ENCODE results near the gene TAS2R4. TPM values are rescaled to one million over a fixed set of nuclear protein-coding genes. Genes with fewer than 3 reads are reported as not detected.

The TAS2R4 gene
- total and polyA plus RNA-seq, 2 of the 8 experiments (the other 6 are each of a cell fraction or from before 2014, with no cell fraction given) = 0.88 to 1.3 TPM

DNA sequence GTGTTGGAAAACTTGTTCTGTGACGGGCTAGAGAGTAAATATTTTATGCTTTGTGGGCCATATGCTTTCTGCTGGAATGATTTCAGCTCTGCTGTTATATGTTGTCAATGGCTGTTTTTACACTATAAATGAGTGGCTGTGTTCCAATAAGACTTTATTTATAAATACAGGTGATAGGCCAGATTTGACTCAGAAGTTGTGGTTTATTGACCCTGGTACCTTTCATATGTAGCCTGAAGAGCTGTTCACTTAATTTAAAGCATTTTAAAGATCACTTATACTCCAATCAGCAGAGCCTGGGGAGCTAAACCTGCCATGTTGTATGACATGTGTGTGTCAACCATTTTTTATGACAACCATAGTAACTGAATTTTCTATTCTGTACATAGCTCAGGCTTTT is 47.5 kb upstream of the TAS2R4 start (continued):
- TF ChIP-seq, protein P1, sequence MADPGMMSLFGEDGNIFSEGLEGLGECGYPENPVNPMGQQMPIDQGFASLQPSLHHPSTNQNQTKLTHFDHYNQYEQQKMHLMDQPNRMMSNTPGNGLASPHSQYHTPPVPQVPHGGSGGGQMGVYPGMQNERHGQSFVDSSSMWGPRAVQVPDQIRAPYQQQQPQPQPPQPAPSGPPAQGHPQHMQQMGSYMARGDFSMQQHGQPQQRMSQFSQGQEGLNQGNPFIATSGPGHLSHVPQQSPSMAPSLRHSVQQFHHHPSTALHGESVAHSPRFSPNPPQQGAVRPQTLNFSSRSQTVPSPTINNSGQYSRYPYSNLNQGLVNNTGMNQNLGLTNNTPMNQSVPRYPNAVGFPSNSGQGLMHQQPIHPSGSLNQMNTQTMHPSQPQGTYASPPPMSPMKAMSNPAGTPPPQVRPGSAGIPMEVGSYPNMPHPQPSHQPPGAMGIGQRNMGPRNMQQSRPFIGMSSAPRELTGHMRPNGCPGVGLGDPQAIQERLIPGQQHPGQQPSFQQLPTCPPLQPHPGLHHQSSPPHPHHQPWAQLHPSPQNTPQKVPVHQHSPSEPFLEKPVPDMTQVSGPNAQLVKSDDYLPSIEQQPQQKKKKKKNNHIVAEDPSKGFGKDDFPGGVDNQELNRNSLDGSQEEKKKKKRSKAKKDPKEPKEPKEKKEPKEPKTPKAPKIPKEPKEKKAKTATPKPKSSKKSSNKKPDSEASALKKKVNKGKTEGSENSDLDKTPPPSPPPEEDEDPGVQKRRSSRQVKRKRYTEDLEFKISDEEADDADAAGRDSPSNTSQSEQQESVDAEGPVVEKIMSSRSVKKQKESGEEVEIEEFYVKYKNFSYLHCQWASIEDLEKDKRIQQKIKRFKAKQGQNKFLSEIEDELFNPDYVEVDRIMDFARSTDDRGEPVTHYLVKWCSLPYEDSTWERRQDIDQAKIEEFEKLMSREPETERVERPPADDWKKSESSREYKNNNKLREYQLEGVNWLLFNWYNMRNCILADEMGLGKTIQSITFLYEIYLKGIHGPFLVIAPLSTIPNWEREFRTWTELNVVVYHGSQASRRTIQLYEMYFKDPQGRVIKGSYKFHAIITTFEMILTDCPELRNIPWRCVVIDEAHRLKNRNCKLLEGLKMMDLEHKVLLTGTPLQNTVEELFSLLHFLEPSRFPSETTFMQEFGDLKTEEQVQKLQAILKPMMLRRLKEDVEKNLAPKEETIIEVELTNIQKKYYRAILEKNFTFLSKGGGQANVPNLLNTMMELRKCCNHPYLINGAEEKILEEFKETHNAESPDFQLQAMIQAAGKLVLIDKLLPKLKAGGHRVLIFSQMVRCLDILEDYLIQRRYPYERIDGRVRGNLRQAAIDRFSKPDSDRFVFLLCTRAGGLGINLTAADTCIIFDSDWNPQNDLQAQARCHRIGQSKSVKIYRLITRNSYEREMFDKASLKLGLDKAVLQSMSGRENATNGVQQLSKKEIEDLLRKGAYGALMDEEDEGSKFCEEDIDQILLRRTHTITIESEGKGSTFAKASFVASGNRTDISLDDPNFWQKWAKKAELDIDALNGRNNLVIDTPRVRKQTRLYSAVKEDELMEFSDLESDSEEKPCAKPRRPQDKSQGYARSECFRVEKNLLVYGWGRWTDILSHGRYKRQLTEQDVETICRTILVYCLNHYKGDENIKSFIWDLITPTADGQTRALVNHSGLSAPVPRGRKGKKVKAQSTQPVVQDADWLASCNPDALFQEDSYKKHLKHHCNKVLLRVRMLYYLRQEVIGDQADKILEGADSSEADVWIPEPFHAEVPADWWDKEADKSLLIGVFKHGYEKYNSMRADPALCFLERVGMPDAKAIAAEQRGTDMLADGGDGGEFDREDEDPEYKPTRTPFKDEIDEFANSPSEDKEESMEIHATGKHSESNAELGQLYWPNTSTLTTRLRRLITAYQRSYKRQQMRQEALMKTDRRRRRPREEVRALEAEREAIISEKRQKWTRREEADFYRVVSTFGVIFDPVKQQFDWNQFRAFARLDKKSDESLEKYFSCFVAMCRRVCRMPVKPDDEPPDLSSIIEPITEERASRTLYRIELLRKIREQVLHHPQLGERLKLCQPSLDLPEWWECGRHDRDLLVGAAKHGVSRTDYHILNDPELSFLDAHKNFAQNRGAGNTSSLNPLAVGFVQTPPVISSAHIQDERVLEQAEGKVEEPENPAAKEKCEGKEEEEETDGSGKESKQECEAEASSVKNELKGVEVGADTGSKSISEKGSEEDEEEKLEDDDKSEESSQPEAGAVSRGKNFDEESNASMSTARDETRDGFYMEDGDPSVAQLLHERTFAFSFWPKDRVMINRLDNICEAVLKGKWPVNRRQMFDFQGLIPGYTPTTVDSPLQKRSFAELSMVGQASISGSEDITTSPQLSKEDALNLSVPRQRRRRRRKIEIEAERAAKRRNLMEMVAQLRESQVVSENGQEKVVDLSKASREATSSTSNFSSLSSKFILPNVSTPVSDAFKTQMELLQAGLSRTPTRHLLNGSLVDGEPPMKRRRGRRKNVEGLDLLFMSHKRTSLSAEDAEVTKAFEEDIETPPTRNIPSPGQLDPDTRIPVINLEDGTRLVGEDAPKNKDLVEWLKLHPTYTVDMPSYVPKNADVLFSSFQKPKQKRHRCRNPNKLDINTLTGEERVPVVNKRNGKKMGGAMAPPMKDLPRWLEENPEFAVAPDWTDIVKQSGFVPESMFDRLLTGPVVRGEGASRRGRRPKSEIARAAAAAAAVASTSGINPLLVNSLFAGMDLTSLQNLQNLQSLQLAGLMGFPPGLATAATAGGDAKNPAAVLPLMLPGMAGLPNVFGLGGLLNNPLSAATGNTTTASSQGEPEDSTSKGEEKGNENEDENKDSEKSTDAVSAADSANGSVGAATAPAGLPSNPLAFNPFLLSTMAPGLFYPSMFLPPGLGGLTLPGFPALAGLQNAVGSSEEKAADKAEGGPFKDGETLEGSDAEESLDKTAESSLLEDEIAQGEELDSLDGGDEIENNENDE (IDR thresholded peaks at IDR 0.05; ENCODE audit: insufficient replicate concordance, low read length) = no peak
- TF ChIP-seq MAFK (IDR thresholded peaks at IDR 0.05; ENCODE audit: low read depth, low read length) = no peak
- no peak for TF ChIP-seq TAF7 (optimal IDR thresholded peaks at IDR 0.05; ENCODE audit: borderline replicate concordance, low read depth, low read length)
- TF ChIP-seq, protein P2, sequence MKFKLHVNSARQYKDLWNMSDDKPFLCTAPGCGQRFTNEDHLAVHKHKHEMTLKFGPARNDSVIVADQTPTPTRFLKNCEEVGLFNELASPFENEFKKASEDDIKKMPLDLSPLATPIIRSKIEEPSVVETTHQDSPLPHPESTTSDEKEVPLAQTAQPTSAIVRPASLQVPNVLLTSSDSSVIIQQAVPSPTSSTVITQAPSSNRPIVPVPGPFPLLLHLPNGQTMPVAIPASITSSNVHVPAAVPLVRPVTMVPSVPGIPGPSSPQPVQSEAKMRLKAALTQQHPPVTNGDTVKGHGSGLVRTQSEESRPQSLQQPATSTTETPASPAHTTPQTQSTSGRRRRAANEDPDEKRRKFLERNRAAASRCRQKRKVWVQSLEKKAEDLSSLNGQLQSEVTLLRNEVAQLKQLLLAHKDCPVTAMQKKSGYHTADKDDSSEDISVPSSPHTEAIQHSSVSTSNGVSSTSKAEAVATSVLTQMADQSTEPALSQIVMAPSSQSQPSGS (IDR thresholded peaks at IDR 0.05; ENCODE audit: low read length) = no peak
- no peak for TF ChIP-seq GABPA (IDR thresholded peaks at IDR 0.05; ENCODE audit: borderline replicate concordance, insufficient read depth, low read length)
